ENCODE data around the gene NEURL1B. TPM values are rescaled to one million over a fixed set of nuclear protein-coding genes. Genes with fewer than 3 reads are reported as not detected.

The NEURL1B gene
- total RNA-seq, 2 experiments from 2014 or later, result 0.32 to 0.57 TPM

- BruUV-seq (replicated peaks), result no TSS peak
- ChIA-PET POLR2A (interaction anchor here (0.6 kb wide), 2 partner anchors 410 to 1590 kb away, joined by 3 to 5 read pairs; no protein-coding TSS in a partner anchor), CTCF (ENCODE audit: unreplicated experiment) (no interaction called here)
These were observed 87.6 kb downstream of the NEURL1B start for GRCh38 chr5:172728481-172729241.

GRCh38 chr5:172729588-172729987 is 88.5 kb downstream of the NEURL1B start:
- TF ChIP-seq EZH2phosphoT487 (IDR thresholded peaks at IDR 0.05; ENCODE audit: borderline replicate concordance, low read depth, low read length) (no peak), CTCF (conservative IDR thresholded peaks at IDR 0.05; ENCODE audit: low read length) (no peak)
- Histone ChIP-seq H3K27ac (ENCODE audit: low read depth, low read length, poor library complexity, severe bottlenecking) (no peak overlapping the region), H3K79me2 (ENCODE audit: insufficient read depth, low read depth, low read length) (no peaks in the 10 kb centered on the region), H3K9me2 (ENCODE audit: insufficient read depth, low read length) (no peaks in the 10 kb centered on the region), H3K4me3 (ENCODE audit: low read depth, low read length, poor library complexity, severe bottlenecking) (no peak overlapping the region), H4K20me1 (ENCODE audit: insufficient read depth, low read length) (no peaks in the 10 kb centered on the region), H2AFZ (ENCODE audit: low read length) (no peak overlapping the region), H3K4me1 (ENCODE audit: insufficient read depth, low read length, poor library complexity, severe bottlenecking) (no peaks in the 10 kb centered on the region), H3K36me3 (ENCODE audit: insufficient read depth, low read length) (no peaks in the 10 kb centered on the region), H3K4me2 (ENCODE audit: low read length) (no peak overlapping the region), H3K9me3 (ENCODE audit: low read length) (no peaks in the 10 kb centered on the region)
- POLR2A ChIA-PET, result no interaction called here
- CTCF ChIA-PET (ENCODE audit: unreplicated experiment), result no interaction called here
- intact Hi-C loops (cut with micrococcal nuclease; ENCODE audit: unreplicated experiment), result no loop called here
- BruUV-seq (replicated peaks), result no TSS peak
- DNase-seq (ENCODE audit: low spot score), result no peak

More at GRCh38 chr5:172728481-172729241, 87.6 kb downstream of the NEURL1B start:
- Histone ChIP-seq H3K9me3 (ENCODE audit: low read length) (no peaks in the 10 kb centered on the region), H3K4me1 (ENCODE audit: insufficient read depth, low read length, poor library complexity, severe bottlenecking) (no peaks in the 10 kb centered on the region), H4K20me1 (ENCODE audit: insufficient read depth, low read length) (no peaks in the 10 kb centered on the region), H3K27ac (ENCODE audit: low read depth, low read length, poor library complexity, severe bottlenecking) (no peak overlapping the region), H3K4me2 (ENCODE audit: low read length) (no peak overlapping the region), H3K79me2 (ENCODE audit: insufficient read depth, low read depth, low read length) (no peaks in the 10 kb centered on the region), H3K9me2 (ENCODE audit: insufficient read depth, low read length) (no peaks in the 10 kb centered on the region), H3K4me3 (ENCODE audit: low read depth, low read length, poor library complexity, severe bottlenecking) (no peak overlapping the region), H3K36me3 (ENCODE audit: insufficient read depth, low read length) (no peaks in the 10 kb centered on the region), H2AFZ (ENCODE audit: low read length) (no peak overlapping the region)
- intact Hi-C loops (cut with micrococcal nuclease; ENCODE audit: unreplicated experiment), result no loop called here
- no peak for DNase-seq (ENCODE audit: low spot score)
- TF ChIP-seq EZH2phosphoT487 (IDR thresholded peaks at IDR 0.05; ENCODE audit: borderline replicate concordance, low read depth, low read length), result no peak
- TF ChIP-seq CTCF (conservative IDR thresholded peaks at IDR 0.05; ENCODE audit: low read length), result no peak

- ChIA-PET CTCF (ENCODE audit: unreplicated experiment) (no interaction called here), POLR2A (interaction anchor here (0.5 to 0.7 kb wide), 2 partner anchors 31 to 200 kb away, joined by 3 read pairs; no protein-coding TSS in a partner anchor)
- no peak overlapping the region for H2AFZ ChIP-seq (ENCODE audit: low read length)
- BruUV-seq (replicated peaks), result no TSS peak
- DNase-seq (ENCODE audit: low spot score), result no peak
- no peak overlapping the region for H3K4me2 ChIP-seq (ENCODE audit: low read length)
- H3K9me2 ChIP-seq (ENCODE audit: insufficient read depth, low read length), result no peaks in the 10 kb centered on the region
- H3K9me3 ChIP-seq (ENCODE audit: low read length), result no peaks in the 10 kb centered on the region
- no peaks in the 10 kb centered on the region for H3K79me2 ChIP-seq (ENCODE audit: insufficient read depth, low read depth, low read length)
- TF ChIP-seq CTCF (conservative IDR thresholded peaks at IDR 0.05; ENCODE audit: low read length), result no peak
- no peak for TF ChIP-seq EZH2phosphoT487 (IDR thresholded peaks at IDR 0.05; ENCODE audit: borderline replicate concordance, low read depth, low read length)
- H3K36me3 ChIP-seq (ENCODE audit: insufficient read depth, low read length), result no peaks in the 10 kb centered on the region
- no peak overlapping the region for H3K4me3 ChIP-seq (ENCODE audit: low read depth, low read length, poor library complexity, severe bottlenecking)
- no peaks in the 10 kb centered on the region for H3K4me1 ChIP-seq (ENCODE audit: insufficient read depth, low read length, poor library complexity, severe bottlenecking)
- H4K20me1 ChIP-seq (ENCODE audit: insufficient read depth, low read length), result no peaks in the 10 kb centered on the region
- intact Hi-C loops (cut with micrococcal nuclease; ENCODE audit: unreplicated experiment), result no loop called here
- H3K27ac ChIP-seq (ENCODE audit: low read depth, low read length, poor library complexity, severe bottlenecking), result no peak overlapping the region
These were observed 89.2 kb downstream of the NEURL1B start for GRCh38 chr5:172730222-172730621.
